H9 (cell line): Measurements from ENCODE around the gene PLLP. TPM values are rescaled to one million over a fixed set of nuclear protein-coding genes. Genes with fewer than 3 reads are reported as not detected.

Experiments used
- DNase-seq: peaks from one replicate; pipeline ENCODE4 v3.0.0-alpha.2; 2017
- H2AFZ ChIP-seq: one replicate; pipeline ENCODE4 v1.6.1; 2013; ENCODE audit warnings: mild to moderate bottlenecking, low read length, control low read depth, moderate library complexity
- H2AK5ac ChIP-seq: 2 replicates; pipeline ENCODE4 v1.6.1; 2013; ENCODE audit warnings: low read length, control low read depth, mixed read lengths; ENCODE audit not compliant: insufficient read length
- H2BK120ac ChIP-seq: one replicate; pipeline ENCODE4 v1.6.1; 2013; ENCODE audit warnings: low read depth, mild to moderate bottlenecking, low read length, control low read depth, inconsistent platforms; ENCODE audit not compliant: poor library complexity, severe bottlenecking
- H2BK12ac ChIP-seq: 2 replicates; pipeline ENCODE4 v1.6.1; 2013; ENCODE audit warnings: low read length, control low read depth, mixed read lengths, low read depth; ENCODE audit not compliant: insufficient read length
- H2BK15ac ChIP-seq: 2 replicates; pipeline ENCODE4 v1.6.1; 2013; ENCODE audit warnings: low read depth, low read length, control low read depth
- H2BK20ac ChIP-seq: one replicate; pipeline ENCODE4 v1.6.1; 2013; ENCODE audit warnings: low read depth, mild to moderate bottlenecking, low read length, control low read depth, inconsistent platforms; ENCODE audit not compliant: poor library complexity, severe bottlenecking
- H2BK5ac ChIP-seq: 2 replicates; pipeline ENCODE4 v1.6.1; 2013; ENCODE audit warnings: low read length, control low read depth, mixed read lengths; ENCODE audit not compliant: insufficient read length
- H3K14ac ChIP-seq: 2 replicates; pipeline ENCODE4 v1.6.1; 2013; ENCODE audit warnings: low read length, control low read depth; ENCODE audit not compliant: insufficient read depth
- H3K18ac ChIP-seq: 2 replicates; pipeline ENCODE4 v1.6.1; 2013; ENCODE audit warnings: low read depth, mild to moderate bottlenecking, mixed read lengths, low read length, control low read depth; ENCODE audit not compliant: insufficient read length
- H3K23ac ChIP-seq: 2 replicates; pipeline ENCODE4 v1.6.1; 2013; ENCODE audit warnings: low read length, control low read depth, mixed read lengths, low read depth; ENCODE audit not compliant: insufficient read length
- H3K23me2 ChIP-seq: 2 replicates; pipeline ENCODE4 v1.6.1; 2013; ENCODE audit warnings: low read depth, mild to moderate bottlenecking, mixed read lengths, low read length, control low read depth; ENCODE audit not compliant: insufficient read length, poor library complexity, severe bottlenecking
- H3K27ac ChIP-seq: 2 replicates; pipeline ENCODE4 v1.5.1; 2013; ENCODE audit warnings: low read length, control low read depth, mixed read lengths, low read depth; ENCODE audit not compliant: insufficient read length
- H3K27me3 ChIP-seq: 2 replicates; pipeline ENCODE4 v1.6.1; 2013; ENCODE audit warnings: low read length, control low read depth, inconsistent platforms; ENCODE audit not compliant: insufficient read depth
- H3K4ac ChIP-seq: 2 replicates; pipeline ENCODE4 v1.6.1; 2013; ENCODE audit warnings: low read depth, mild to moderate bottlenecking, control low read depth, inconsistent platforms, low read length, moderate library complexity
- H3K4me1 ChIP-seq: 2 replicates; pipeline ENCODE4 v1.6.1; 2013; ENCODE audit warnings: low read length, control low read depth, inconsistent platforms; ENCODE audit not compliant: insufficient read depth
- H3K4me2 ChIP-seq: 2 replicates; pipeline ENCODE4 v1.6.1; 2013; ENCODE audit warnings: low read length, control low read depth, mixed read lengths; ENCODE audit not compliant: insufficient read length, insufficient read depth
- H3K56ac ChIP-seq: 2 replicates; pipeline ENCODE4 v1.6.1; 2013; ENCODE audit warnings: low read depth, mild to moderate bottlenecking, mixed read lengths, low read length, control low read depth; ENCODE audit not compliant: insufficient read length
- H3K79me1 ChIP-seq: 2 replicates; pipeline ENCODE4 v1.6.1; 2013; ENCODE audit warnings: low read depth, mild to moderate bottlenecking, moderate library complexity, low read length, control low read depth, inconsistent platforms; ENCODE audit not compliant: insufficient read depth, poor library complexity, severe bottlenecking
- H3K79me2 ChIP-seq: 2 replicates; pipeline ENCODE4 v1.6.1; 2013; ENCODE audit warnings: low read length, control low read depth, inconsistent platforms; ENCODE audit not compliant: insufficient read depth
- H3K9ac ChIP-seq: 2 replicates; pipeline ENCODE4 v1.6.1; 2013; ENCODE audit warnings: low read length, control low read depth, mixed read lengths; ENCODE audit not compliant: insufficient read length; ENCODE audit errors: extremely low read depth
- H3K9me3 ChIP-seq: one replicate; pipeline ENCODE4 v1.6.1; 2013; ENCODE audit warnings: low read depth, low read length, inconsistent platforms; ENCODE audit not compliant: control insufficient read depth
- H3T11ph ChIP-seq: one replicate; pipeline ENCODE4 v1.6.1; 2013; ENCODE audit warnings: mild to moderate bottlenecking, low read length, control low read depth, inconsistent platforms
- H4K20me1 ChIP-seq: one replicate; pipeline ENCODE4 v1.6.1; 2013; ENCODE audit not compliant: control insufficient read depth, insufficient read length, insufficient read depth
- H4K5ac ChIP-seq: 2 replicates; pipeline ENCODE4 v1.6.1; 2013; ENCODE audit warnings: low read depth, mild to moderate bottlenecking, mixed read lengths, low read length, control low read depth; ENCODE audit not compliant: insufficient read length
- H4K8ac ChIP-seq: replicated peaks from 2 replicates; pipeline ENCODE4 v1.6.1; 2013; ENCODE audit warnings: low read length, control low read depth, mixed read lengths, low read depth; ENCODE audit not compliant: insufficient read length
- H4K91ac ChIP-seq: 2 replicates; pipeline ENCODE4 v1.6.1; 2013; ENCODE audit warnings: low read depth, mild to moderate bottlenecking, moderate library complexity, mixed read lengths, low read length, control low read depth; ENCODE audit not compliant: insufficient read length
- H3K27ac Mint-ChIP-seq, 3 experiments: 2 replicates in 2 of 3; 3 replicates in 1 of 3; pipeline ENCODE4 v1.8.0; 2020 to 2021; ENCODE audit warnings: mixed read lengths in 3 of 3, mild to moderate bottlenecking in 1 of 3, moderate library complexity in 1 of 3
- H3K27me3 Mint-ChIP-seq: 2 replicates; pipeline ENCODE4 v1.8.0; 2021; ENCODE audit warnings: low read depth, mild to moderate bottlenecking, moderate library complexity, mixed read lengths
- H3K36me3 Mint-ChIP-seq, 3 experiments: 2 replicates in 2 of 3; 3 replicates in 1 of 3; pipeline ENCODE4 v1.8.0; 2020 to 2021; ENCODE audit warnings: low read depth in 3 of 3, mixed read lengths in 3 of 3; ENCODE audit not compliant: insufficient read depth in 1 of 3
- H3K4me1 Mint-ChIP-seq, 2 experiments: 2 replicates each; pipeline ENCODE4 v1.8.0; 2020; ENCODE audit warnings: mixed read lengths in 2 of 2
- H3K4me3 Mint-ChIP-seq, 2 experiments: 2 replicates in 1 of 2; 3 replicates in 1 of 2; pipeline ENCODE4 v1.8.0; 2020 to 2021; ENCODE audit warnings: mild to moderate bottlenecking in 2 of 2, mixed read lengths in 2 of 2, moderate library complexity in 1 of 2
- H3K9me3 Mint-ChIP-seq, 2 experiments: 2 replicates in 1 of 2; 3 replicates in 1 of 2; pipeline ENCODE4 v1.8.0; 2020; ENCODE audit warnings: mild to moderate bottlenecking in 2 of 2, mixed read lengths in 2 of 2, moderate library complexity in 1 of 2
- CTCF ChIP-seq: fragments of 200-600 bp; sonication (generic); conservative IDR thresholded peaks from 3 replicates; pipeline ENCODE4 v1.8.0; 2021; ENCODE audit warnings: antibody characterized with exemption, mild to moderate bottlenecking
- WGBS: extraction: QIAGEN DNeasy Blood & Tissue Kit; methylation state at CpG from one replicate; pipeline ENCODE4 v1.1.7; 2013; ENCODE audit warnings: missing lambda C conversion rate, low lambda C conversion rate, mixed read lengths; ENCODE audit not compliant: insufficient read length; ENCODE audit errors: extremely low coverage; 5-methylcytosine and 5-hydroxymethylcytosine counted together
- total RNA-seq: library from RNA; stranded (reverse); gene quantifications from 2 replicates; pipeline ENCODE4 v1.2.1, GENCODE V29; 2021

Gene PLLP
- total RNA-seq, 1 experiment from 2014 or later = 1.8 TPM

DNA sequence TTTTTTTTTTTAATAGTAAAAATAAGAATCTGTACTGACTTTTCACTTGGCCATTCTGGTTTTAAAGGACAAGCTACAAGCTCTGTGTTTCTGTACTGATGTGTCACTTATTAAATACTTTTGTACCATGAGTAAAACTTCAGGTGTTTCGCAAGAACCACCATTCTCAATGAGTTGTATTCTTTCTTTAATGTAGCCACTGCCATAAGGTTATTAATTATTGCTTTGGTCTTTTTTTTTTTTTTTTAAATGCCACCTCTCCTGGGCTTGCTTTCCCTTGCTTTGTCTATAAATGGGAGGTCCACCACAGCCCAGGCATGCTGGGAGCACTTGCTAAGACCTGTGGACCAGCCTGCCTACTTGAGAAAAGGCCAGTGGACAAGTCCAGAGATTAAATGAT, 31.0 kb downstream of the PLLP start:
- no peak for DNase-seq
- H2BK20ac ChIP-seq = no peak overlapping the region
- no peaks in the 10 kb centered on the region for H4K20me1 ChIP-seq
- H3K23me2 ChIP-seq = no peaks in the 10 kb centered on the region
- Mint-ChIP-seq H3K36me3 (peaks cover 10 to 19% (median 13%) of the 10 kb centered on the region in 3 experiments), H3K4me3 (no peak overlapping the region), H3K4me1 (no peaks in the 10 kb centered on the region), H3K27ac (no peak overlapping the region), H3K9me3 (peaks cover 0 to 4% of the 10 kb centered on the region in 2 experiments; a peak in 2 of 5 replicates), H3K27me3 (no peaks in the 10 kb centered on the region; the same call in 1 of the 2 replicates)
- H2BK12ac ChIP-seq = no peak overlapping the region
- H3K4me1 ChIP-seq = no peaks in the 10 kb centered on the region
- no peaks in the 10 kb centered on the region for H3K79me1 ChIP-seq
- peaks cover 6% of the 10 kb centered on the region for H3K9me3 ChIP-seq
- no peak overlapping the region for H2AFZ ChIP-seq
- no peak overlapping the region for H4K91ac ChIP-seq
- TF ChIP-seq CTCF = no peak
- H3K27ac ChIP-seq = no peak overlapping the region
- no peak overlapping the region for H3K4me2 ChIP-seq
- no peak overlapping the region for H4K5ac ChIP-seq
- no peak overlapping the region for H3T11ph ChIP-seq
- no peak overlapping the region for H2BK120ac ChIP-seq
- H3K18ac ChIP-seq = no peak overlapping the region
- no peak overlapping the region for H2AK5ac ChIP-seq
- no peak overlapping the region for H3K4ac ChIP-seq
- no peak overlapping the region for H2BK5ac ChIP-seq
- H4K8ac ChIP-seq = no peak overlapping the region
- H3K79me2 ChIP-seq = no peaks in the 10 kb centered on the region
- no peak overlapping the region for H3K56ac ChIP-seq
- no peak overlapping the region for H3K9ac ChIP-seq
- no peak overlapping the region for H2BK15ac ChIP-seq
- H3K27me3 ChIP-seq = no peaks in the 10 kb centered on the region
- H3K14ac ChIP-seq = no peak overlapping the region
- H3K23ac ChIP-seq = no peak overlapping the region
- no CpG with 5 or more reads among the region's 1 CpG for WGBS
